NCI-H2029 (cell line): ENCODE data around the gene NID2.
A peak's percentile ranks its signal among the peaks of the same experiment; 100 is the strongest.

Experiments used
- DNase-seq: peaks from one replicate; lab custom pipeline; 2025; lab: John Stamatoyannopoulos, UW

The NID2 gene

DNA sequence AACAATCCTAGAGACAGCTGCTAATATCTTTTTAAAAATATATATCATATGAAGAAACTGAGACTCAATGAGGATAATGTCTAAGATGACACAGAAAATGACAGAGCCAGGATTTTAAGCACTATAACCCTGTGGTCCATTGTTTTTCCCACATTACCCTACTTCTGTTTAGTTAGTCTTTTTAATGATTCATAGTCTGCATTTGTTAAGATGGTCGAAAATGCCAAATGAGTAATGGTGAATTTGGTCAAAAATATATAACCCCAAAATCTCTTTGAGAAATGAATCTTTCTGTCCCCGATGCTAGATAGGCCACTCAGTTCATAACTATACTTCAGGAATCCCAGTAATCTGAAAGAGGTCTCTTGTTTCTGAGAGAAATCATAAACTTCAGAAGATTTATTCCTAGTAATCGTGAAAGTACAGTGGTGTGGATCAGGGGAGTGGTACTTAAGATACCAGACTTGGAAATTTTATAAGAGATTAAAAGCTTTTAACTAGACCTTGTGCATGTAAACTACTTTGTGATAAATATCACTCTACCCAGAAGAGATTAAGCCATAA, 68.8 kb downstream of the NID2 start:
- DNase-seq, result no peak

DNA sequence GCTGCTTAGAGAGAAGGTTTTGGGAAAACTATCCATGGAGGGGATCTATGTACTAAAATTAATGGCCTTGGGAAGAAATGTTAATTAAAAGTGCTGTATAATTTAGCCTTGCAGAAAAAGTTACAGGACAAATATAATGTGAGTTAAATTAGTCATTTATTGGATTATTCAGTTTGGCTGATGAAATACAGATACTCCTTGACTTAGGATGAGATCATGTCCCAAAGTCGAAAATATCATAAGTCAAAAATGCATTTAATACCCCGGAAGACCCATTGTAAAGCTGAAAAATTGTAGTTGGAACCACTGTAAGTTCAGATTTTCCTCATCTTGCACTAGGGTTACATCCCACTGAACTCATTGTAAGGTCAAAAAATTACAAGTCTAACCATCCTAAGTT, 69.8 kb downstream of the NID2 start:
- no peak for DNase-seq

DNA sequence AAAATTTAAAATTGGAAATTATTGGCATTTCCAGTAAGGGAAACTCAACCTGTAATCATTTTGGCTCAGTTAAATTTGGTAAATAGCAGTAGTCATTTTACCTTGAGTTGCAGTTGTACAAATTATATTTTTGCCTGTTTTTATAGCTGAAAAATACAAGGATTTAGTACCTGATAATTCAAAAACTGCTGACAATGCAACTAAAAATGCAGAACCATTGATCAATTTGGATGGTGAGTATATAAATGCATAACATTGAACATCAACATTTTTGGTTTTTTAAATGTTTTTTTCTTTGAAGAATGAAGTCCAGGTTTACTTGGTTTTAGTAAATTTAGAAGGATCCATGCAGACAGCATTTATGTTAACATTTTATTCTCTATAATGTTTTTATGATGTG, 70.5 kb downstream of the NID2 start:
- no peak for DNase-seq

DNA sequence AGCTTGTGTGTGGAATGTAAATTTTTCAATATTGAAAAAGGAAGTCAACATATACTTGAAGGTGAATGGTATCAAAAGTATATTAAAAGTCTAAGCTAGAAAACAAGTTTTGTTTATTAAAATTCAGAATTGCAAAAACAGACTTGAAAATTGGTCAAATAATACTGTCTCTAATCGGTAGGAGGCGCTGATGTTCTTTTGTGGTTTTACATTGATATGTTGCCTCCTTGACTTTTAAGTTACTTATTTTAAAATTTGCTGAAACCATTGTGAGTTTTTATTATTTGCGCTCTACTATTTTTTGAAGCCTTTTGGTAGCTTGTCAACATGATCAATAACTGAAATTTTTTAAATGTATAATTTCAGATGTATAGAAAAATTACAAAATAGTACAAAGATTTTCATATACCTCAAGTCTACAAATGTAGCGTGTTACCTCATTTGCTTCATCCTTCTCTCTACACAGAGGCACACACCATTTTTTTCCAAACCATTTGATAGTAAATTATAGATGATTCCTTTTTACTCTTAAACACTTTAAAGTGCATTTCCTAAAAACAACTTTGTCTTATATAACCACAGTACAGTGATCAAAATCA, 72.6 kb downstream of the NID2 start:
- no peak for DNase-seq

DNA sequence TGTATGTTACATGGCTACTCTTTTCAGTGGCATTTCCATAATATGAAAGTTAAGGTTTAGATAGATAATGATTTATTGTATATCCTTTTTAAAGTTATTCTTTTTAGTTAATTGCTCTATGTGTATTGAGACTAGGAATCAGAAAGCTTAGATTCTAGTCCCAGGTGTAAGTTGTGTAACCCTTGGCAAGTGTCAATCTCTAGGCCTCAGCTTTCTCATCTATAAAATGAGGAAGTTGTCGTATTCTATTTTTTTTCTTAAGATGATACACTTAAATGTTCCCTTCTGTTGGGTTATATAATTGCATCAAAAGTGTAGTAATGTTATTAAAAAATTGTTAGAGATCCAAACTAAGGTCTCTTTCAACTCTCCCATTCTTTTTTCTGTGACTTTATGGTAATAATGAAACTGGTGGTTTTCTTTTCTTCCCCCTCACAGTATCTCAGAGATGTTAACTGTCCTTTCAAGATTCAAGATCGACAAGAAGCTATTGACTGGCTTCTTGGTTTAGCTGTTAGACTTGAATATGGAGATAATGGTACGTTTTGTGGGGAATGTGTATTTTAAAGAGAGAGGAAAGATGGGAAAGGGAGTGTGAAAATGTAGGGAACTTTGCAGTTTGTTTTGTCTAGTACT, 75.5 kb downstream of the NID2 start:
- DNase-seq, result no peak

DNA sequence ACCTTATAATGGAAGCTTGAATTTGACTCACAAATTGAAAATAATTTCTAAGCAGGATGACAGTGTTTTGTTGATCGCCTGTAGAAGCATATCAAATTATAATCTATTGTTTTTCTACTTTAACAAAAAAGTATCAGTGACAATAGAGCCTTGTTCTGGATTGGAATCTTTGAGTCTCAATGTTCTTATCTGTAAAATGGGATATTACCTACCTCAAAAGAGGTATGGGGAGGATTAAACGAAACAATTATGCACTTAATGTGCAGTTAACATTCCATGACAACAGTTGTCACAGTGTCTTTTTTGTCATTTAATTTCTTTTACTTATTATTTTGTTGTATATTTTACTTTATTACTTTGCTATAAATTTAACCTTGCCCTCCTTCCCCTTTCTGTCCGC, 78.4 kb downstream of the NID2 start:
- no peak for DNase-seq

DNA sequence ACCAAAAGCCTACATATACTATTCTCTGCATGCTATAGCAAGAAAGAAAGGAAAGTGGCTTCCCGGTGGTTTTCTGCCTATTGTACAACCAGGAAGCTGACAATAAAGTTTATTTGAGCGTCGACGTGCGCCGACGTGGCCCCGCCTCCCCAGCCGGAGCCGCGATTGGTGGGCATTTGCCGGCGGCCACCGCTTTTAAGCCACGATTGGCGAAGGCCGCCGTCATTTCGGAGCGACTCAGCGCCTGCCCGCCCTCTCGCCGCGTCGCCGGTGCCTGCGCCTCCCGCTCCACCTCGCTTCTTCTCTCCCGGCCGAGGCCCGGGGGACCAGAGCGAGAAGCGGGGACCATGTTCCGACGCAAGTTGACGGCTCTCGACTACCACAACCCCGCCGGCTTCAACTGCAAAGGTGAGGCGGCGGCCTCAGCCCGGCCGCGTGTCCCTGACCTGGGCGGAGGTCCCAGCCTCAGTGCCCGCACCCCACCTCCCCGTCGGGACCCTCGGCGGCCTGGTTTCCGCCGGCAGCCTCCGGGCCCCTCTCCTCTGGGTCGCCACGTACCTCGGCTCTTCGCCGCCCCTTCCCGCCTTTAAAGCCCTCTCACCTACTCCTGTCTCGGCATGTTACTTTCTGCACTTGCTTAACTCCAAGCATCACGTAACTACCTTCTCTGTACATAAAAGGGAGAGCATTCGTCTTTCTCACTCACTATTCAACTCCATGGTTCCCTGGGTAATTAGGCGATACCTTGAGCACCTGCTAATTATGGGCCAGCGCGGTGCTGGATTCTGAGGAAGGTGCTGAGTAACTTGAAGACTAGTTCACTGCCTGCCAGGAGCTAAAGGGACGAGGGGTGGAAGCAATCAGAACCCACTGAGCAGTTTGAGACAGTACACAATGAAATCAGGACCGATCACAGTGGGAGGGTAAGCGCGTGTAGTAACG, 79.3 kb downstream of the NID2 start, which contains the start of gene RTRAF:
Gene RTRAF (plus strand): TSS at position 254 of the 942 bp plus-strand sequence. CDS start 94 bp downstream, at position 348.
- peak; percentile 98 for DNase-seq

DNA sequence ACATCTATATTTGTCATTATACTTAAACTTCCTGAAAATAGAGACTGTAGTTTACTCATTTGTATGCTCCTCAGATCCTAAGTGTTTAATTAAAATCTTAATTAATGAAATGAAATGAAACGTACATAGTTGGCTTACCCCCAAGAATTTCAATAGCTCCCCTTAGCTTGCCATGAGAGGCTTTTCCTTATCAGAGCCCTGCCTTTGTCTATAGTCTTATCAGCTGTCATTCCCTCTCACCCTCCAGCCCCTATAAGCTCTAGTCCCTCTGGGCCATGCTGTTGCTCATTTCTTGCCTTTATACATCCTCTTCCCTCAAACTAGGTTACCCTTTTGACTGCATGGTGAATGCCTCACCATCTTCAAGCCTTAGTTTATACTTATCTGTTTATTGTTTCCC, 80.6 kb downstream of the NID2 start:
- no peak for DNase-seq

DNA sequence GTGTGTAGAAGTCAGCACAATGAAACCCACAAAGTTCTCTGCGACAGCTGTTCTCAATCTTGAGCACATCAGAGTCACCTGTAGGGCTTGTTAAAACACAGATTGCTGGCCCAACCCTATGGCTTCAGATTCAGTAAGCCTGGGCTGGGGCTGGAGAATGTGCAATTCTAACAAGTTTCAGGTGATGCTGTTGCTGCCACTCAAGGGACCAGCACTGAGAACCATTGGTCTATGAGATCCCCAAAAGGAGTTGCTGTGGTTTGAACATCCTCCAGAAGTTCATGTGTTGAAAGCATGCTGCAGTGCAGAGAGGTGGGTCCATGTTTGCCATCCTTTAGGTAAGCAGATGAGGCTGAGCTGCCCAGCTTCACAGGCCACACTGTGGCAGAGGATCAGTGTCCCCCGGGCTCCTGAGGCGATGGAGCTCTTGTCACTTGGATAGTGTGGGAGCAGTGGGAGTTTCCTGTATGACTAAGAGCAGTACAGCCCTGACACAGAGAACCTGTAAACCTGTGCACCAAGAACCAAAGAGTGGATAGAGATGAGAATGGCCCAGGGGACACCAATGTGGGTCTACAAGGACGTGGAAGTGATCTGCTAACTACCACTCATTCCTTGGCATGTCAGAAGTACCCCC, 87.5 kb downstream of the NID2 start:
- DNase-seq, result no peak

DNA sequence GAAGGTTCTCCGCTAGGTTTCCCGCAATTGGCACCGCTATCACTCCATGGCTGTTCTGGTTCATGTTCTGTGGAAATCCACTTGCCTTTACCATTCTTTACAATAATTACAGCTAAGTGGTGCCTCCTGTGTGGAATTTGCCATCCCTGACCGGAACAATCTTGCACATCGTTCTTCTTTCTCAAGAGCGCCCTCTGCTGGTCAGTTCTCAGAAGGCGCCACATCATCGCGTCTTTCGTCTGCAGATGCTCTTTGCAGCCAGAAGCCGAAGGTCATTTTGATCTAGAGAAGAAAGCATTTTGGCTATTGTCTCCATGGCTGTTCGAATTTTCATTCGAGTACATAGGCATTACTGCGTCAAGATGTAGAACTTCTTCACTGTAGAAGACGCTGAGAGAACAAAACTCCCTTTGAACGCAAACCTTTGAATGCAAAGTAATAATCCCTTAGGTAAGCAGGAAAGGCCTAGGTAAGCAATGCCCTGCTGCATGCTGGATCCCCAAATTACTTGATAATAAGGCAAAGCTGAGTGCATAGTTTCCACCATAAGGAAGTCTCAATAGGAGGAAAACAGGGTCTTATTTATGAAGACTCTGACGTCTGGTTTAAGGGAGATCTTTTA, 89.7 kb downstream of the NID2 start:
- DNase-seq, result peak; percentile 51

DNA sequence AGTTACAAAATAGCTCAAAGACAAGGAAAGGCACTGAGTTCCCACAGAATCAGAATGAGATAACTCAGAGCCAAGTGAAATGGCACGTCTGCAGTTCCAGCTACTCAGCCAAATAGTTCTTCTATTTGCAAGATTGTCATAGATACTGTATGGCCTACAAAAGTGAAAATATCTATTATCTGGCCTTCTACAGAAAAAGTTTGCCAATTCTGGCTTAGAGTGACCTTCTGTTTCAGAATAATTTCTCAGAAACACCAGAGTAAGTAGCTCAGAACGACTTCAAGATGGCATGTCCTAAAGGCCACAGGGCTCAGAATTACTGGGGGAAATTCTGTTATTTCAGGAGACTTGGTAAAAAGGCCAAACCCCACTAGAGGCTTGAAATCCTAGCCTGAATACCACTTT, 90.2 kb downstream of the NID2 start:
- no peak for DNase-seq

DNA sequence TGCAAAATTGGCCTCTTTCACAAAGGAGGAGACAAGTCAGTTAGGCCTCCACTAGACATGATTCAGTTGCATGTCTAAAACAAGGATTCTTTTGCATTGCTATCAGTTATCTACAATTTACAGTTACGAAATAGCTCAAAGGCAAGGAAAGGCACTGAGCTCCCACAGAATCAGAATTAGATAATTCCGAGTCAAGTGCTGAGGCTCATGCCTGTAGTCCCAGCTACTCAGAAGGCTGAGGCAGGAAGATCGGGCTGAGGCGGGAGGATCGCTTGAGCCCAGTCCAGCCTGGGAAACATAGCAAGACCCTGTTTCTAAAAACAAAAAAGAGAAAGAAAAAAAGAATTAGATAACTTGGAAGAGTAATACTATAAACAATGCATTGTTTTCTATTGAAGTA, 91.8 kb downstream of the NID2 start:
- DNase-seq, result no peak

DNA sequence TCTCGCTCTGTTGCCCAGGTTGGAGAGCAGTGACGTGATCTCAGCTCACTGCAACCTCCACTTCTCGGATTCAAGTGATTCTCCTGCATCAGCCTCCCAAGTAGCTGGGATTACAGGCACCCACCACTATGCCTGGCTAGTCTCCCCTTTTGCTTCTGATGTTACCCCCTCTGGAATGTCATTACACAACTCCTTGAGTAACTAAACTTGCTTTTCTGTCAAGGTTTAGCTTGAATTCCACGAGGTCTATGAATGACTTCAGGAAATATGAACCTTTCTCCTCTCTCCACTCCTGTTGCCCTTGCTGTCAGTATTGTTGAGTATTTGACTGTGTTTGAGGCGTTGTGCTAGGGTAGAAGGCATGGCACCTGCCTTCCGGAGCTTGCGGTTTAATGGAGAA, 96.3 kb downstream of the NID2 start:
- DNase-seq, result no peak

DNA sequence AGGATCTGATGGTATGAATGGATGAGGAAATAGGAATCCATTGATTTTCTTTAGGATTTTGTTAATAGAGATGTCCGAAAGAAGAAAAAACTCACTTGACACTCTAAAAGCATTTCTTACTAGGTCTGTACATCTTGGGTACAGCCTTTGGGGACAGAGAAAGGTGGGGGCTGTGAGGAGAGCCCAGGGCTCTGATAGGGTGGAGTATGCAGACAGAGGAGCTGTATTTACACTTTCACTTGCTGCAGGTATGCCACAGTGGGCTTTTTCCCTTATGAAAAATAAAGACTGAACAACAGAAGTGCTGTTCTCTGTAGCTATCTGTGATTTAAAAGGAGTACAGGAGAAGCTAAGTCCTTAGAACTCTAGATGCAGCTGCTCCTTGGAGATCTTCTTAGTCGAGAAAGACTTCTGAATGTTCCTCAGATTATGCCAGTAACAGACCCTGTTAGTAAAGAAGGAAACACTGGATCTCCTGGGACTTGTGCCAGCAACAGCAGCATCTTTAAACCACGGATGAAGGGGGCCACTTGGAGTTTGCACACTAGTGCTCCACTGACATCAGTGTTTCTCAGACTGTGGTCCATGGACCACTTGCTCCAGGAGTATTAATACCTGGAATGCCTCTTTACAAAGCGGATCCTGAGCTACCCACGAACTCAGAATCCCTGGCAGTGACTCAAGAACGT, 98.9 kb downstream of the NID2 start:
- no peak for DNase-seq

DNA sequence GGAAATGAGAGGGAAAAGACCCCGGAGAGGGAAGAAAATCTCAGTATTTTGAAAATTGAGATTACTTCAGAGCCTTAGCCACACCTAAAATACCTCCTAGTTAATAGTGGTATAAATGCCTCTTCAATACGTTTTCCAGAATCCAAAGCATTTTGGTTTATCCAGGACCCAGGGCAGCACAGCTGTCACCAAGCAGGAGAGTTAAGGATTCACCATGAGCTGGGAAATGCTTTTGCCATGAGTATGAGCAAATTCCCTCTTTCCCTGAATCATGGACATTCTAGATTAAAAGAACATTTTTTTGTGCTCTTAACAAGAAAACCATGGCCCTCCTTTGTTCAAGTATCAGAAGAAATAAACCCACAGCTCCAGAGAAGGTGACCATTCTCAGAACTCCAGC, 101.3 kb downstream of the NID2 start:
- DNase-seq, result no peak

DNA sequence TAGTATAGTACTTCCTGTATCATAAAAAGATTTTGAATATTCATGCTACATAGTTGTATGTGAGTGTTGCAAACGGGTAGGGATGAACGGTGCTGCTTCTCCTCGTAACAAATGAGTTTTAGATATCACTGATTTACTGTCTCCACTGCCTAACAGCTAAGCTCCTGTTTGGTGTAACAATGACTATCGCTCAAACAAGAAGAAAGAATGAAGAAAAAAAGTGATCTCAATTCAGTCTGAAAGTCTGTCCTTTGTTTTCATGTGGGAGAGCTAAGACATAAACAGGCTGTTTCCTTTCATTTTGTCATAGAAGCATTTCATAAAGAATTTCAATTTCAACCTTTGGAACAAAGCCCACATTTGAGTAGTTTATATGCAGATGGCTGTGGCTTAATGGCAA, 105.6 kb downstream of the NID2 start:
- no peak for DNase-seq

DNA sequence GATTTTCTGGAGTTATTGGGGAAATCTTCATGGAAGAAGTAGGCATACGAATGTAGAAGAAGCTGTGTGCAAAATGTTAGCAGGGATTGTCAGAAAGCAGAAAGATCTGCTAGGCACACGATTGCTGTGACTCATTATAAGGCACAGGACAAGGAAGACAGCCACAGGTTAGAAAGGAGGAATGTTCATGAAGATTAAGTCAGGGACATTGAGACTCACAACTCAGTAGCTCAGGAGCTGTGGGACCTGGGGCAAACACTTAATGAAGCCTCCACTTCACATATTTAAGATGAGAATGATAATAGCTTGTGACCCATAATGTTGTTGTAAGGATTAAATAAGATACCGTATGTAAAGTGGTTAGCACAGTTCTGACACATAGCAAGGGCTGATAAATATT, 106.1 kb downstream of the NID2 start:
- DNase-seq, result no peak

DNA sequence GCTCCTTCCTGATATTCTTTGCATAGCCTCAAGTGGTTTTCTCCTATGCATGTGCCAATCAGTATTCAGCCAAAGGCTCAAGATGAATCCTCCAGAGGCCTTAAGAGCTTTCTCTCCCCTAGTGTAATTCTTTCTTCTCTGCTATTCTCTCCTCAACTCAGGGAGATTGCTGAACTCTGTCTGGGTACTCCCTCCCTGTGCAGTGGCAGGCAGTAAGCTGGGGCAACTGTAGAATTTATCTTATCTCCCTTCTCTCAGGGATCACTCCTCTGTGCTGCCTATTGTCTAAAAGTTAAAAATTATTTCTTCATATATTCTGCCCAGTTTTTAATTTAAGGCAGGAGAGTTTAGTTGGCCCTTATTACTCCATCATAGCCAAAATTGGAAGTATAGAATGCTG, 108.0 kb downstream of the NID2 start:
- no peak for DNase-seq

DNA sequence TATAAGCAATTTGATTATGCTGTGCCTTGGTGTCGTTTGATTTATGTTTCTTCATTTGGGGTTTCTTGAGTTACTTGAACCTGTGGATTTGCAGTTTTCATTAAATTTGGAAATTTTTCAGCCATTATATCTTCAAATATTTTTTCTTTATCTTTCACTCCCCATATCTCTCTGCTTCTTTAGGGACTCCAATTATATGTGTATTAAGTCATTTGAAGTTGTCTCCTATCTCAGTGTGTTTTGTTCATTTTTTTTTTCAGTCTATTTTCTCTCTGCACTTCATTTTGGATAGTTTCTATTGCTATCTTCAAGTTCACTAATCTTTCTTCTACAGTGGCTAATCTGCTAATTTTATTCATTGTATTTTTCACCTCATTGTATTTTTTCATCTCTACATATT, 108.9 kb downstream of the NID2 start:
- DNase-seq, result no peak

DNA sequence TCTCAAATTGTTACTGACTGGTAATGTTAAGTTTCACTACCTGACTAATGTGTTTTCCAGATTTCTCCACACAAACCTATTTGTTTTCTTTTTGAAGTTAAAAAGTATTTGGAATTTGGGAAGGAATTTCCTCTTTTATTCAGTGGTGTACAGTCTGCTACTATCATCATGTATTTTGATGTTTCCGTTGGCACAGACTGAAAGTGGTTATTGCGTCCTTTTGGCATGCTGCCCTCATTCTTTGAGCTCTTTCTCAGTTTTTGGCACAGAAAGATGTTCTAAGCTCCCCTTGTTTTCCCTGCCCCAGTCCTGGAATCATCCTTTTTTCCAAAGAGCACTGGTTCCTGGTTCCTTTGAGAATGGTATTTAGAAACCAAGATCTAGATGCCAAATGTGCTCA, 110.9 kb downstream of the NID2 start:
- no peak for DNase-seq
